ENCODE data around the gene LHFPL5.

Gene LHFPL5

DNA sequence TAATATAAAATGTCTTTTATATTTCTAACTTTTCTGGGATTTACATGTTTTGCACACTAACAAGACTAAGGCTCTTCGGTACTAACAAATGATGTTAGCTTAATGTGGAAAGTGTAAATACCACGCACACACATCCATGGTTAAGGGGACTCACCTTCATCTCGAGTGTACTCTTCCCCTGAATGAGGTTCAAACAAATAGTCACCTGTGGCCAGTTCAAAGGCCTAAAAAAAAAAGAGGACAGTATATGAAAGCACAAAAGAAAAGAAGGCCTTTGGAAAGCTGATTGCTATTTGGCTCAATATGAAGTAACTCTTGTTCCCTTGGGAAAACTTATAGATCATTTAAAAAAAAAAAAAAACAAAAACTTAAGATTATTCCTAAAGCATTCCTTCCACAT, 37.2 kb downstream of the LHFPL5 start:
- H3K27ac ChIP-seq (ENCODE audit: insufficient read depth, low read length, poor library complexity, severe bottlenecking): no peak overlapping the region

GRCh38 chr6:35844290-35844689, 39.1 kb downstream of the LHFPL5 start:
- no peak for DNase-seq
- Histone ChIP-seq H3K27me3 (replicated peaks; ENCODE audit: control insufficient read depth, insufficient read depth, low read length, poor library complexity, severe bottlenecking) (no peaks in the 10 kb centered on the region), H3K4me3 (ENCODE audit: insufficient read depth, low read depth, low read length, poor library complexity, severe bottlenecking) (no peak overlapping the region), H3K36me3 (ENCODE audit: control insufficient read depth, insufficient read depth, low read length) (peaks cover 7% of the 10 kb centered on the region), H3K4me1 (ENCODE audit: control insufficient read depth, insufficient read depth, low read length, poor library complexity, severe bottlenecking) (no peaks in the 10 kb centered on the region), H3K9me3 (ENCODE audit: control insufficient read depth, low read length) (no peaks in the 10 kb centered on the region), H3K27ac (ENCODE audit: insufficient read depth, low read length, poor library complexity, severe bottlenecking) (no peak overlapping the region)

More for the DNA sequence above, 37.2 kb downstream of the LHFPL5 start:
- no peak for DNase-seq
- no peaks in the 10 kb centered on the region for H3K9me3 ChIP-seq (ENCODE audit: control insufficient read depth, low read length)
- no peaks in the 10 kb centered on the region for H3K27me3 ChIP-seq (replicated peaks; ENCODE audit: control insufficient read depth, insufficient read depth, low read length, poor library complexity, severe bottlenecking)
- no peaks in the 10 kb centered on the region for H3K4me1 ChIP-seq (ENCODE audit: control insufficient read depth, insufficient read depth, low read length, poor library complexity, severe bottlenecking)
- no peak overlapping the region for H3K4me3 ChIP-seq (ENCODE audit: insufficient read depth, low read depth, low read length, poor library complexity, severe bottlenecking)
- peaks cover 12% of the 10 kb centered on the region for H3K36me3 ChIP-seq (ENCODE audit: control insufficient read depth, insufficient read depth, low read length)

DNA sequence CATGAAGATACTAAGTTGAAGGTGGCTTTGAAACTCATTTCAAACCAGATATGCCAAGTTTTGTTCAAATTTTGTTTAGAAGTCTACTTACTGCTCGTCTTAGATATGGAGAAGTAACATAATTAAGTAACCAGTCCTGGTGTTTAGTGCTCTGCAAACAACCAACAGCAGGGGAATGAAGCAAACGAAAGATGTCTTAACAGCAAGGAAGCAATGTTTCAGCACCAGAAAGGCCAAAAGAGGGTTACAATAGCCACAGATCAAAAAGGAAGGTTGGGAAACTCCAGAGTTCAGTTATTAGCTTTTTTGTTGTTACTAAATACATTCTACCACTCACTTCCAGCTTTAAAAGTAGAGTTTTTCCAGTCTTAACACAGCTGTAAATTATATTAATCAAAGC, 45.1 kb downstream of the LHFPL5 start:
- Histone ChIP-seq H3K27ac (ENCODE audit: insufficient read depth, low read length, poor library complexity, severe bottlenecking) (no peak overlapping the region), H3K27me3 (replicated peaks; ENCODE audit: control insufficient read depth, insufficient read depth, low read length, poor library complexity, severe bottlenecking) (no peaks in the 10 kb centered on the region), H3K36me3 (ENCODE audit: control insufficient read depth, insufficient read depth, low read length) (peaks cover 10% of the 10 kb centered on the region), H3K4me1 (ENCODE audit: control insufficient read depth, insufficient read depth, low read length, poor library complexity, severe bottlenecking) (no peaks in the 10 kb centered on the region), H3K9me3 (ENCODE audit: control insufficient read depth, low read length) (no peaks in the 10 kb centered on the region), H3K4me3 (ENCODE audit: insufficient read depth, low read depth, low read length, poor library complexity, severe bottlenecking) (no peak overlapping the region)
- DNase-seq: no peak

GRCh38 chr6:35852994-35853393, 47.8 kb downstream of the LHFPL5 start:
- no peak overlapping the region for H3K27ac ChIP-seq (ENCODE audit: insufficient read depth, low read length, poor library complexity, severe bottlenecking)
- no peak for DNase-seq
- no peaks in the 10 kb centered on the region for H3K9me3 ChIP-seq (ENCODE audit: control insufficient read depth, low read length)
- peaks cover 12% of the 10 kb centered on the region for H3K36me3 ChIP-seq (ENCODE audit: control insufficient read depth, insufficient read depth, low read length)
- no peaks in the 10 kb centered on the region for H3K27me3 ChIP-seq (replicated peaks; ENCODE audit: control insufficient read depth, insufficient read depth, low read length, poor library complexity, severe bottlenecking)
- H3K4me3 ChIP-seq (ENCODE audit: insufficient read depth, low read depth, low read length, poor library complexity, severe bottlenecking): no peak overlapping the region
- H3K4me1 ChIP-seq (ENCODE audit: control insufficient read depth, insufficient read depth, low read length, poor library complexity, severe bottlenecking): no peaks in the 10 kb centered on the region

DNA sequence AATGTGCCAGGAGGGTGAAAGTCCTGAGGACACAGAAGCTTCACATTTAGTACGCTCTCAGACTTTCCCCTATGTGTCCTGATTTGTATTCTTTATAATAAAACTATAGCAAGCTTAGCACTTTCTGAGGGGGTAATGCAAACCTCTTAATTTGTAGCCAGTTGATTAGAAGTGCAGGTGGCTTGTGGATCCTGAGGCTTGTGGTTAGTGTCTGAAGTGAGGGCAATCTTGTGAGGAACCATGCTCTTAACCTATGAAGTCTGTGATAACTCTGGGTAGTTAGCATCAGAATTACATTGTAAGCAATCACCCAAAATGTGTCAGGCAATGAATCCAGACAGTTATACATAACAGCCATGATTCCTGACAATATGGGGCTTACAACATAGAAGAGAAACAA, 51.1 kb downstream of the LHFPL5 start:
- peaks cover 12% of the 10 kb centered on the region for H3K36me3 ChIP-seq (ENCODE audit: control insufficient read depth, insufficient read depth, low read length)
- no peaks in the 10 kb centered on the region for H3K4me1 ChIP-seq (ENCODE audit: control insufficient read depth, insufficient read depth, low read length, poor library complexity, severe bottlenecking)
- H3K27me3 ChIP-seq (replicated peaks; ENCODE audit: control insufficient read depth, insufficient read depth, low read length, poor library complexity, severe bottlenecking): no peaks in the 10 kb centered on the region
- no peaks in the 10 kb centered on the region for H3K9me3 ChIP-seq (ENCODE audit: control insufficient read depth, low read length)
- H3K4me3 ChIP-seq (ENCODE audit: insufficient read depth, low read depth, low read length, poor library complexity, severe bottlenecking): no peak overlapping the region
- H3K27ac ChIP-seq (ENCODE audit: insufficient read depth, low read length, poor library complexity, severe bottlenecking): no peak overlapping the region
- DNase-seq: no peak

DNA sequence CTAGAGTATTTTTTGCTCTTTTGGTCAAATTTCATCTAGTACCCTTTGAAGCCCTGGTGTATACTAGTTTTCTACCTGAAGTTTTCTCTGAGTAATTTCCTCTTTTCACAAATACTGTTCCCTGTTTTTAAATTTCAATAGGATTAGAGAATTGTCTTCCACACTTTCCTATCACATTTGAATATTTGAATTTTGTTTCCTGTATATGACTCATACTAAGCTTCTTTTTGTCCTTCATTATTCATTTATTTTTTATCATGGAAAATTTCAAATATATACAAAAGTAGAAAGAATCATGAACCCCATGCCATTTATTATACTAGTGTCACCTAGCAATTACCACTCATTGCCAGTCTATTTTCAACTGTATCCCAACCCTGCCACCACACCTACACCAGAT, 52.7 kb downstream of the LHFPL5 start:
- Histone ChIP-seq H3K9me3 (ENCODE audit: control insufficient read depth, low read length) (no peaks in the 10 kb centered on the region), H3K4me3 (ENCODE audit: insufficient read depth, low read depth, low read length, poor library complexity, severe bottlenecking) (no peak overlapping the region), H3K27ac (ENCODE audit: insufficient read depth, low read length, poor library complexity, severe bottlenecking) (no peak overlapping the region), H3K27me3 (replicated peaks; ENCODE audit: control insufficient read depth, insufficient read depth, low read length, poor library complexity, severe bottlenecking) (no peaks in the 10 kb centered on the region), H3K36me3 (ENCODE audit: control insufficient read depth, insufficient read depth, low read length) (peaks cover 13% of the 10 kb centered on the region), H3K4me1 (ENCODE audit: control insufficient read depth, insufficient read depth, low read length, poor library complexity, severe bottlenecking) (no peaks in the 10 kb centered on the region)
- DNase-seq: no peak

DNA sequence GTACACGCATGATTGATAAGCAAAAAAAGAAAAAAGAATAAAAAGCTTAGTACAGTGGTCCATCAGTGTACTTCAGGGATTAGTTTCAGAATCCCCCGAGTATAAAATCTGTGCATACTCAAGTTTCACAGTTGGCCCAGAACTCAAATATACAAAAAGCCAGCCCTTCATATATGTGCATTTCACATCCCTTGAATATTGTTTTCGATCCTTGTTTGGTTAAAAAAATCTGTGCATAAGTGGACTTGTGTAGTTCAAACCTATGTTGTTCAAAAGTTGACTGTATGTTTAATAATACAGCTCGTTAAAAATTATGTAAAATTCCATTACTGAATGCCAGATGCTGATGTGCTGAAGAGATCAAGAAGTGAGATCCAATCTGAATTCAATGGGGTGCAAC, 54.2 kb downstream of the LHFPL5 start:
- Histone ChIP-seq H3K27me3 (replicated peaks; ENCODE audit: control insufficient read depth, insufficient read depth, low read length, poor library complexity, severe bottlenecking) (no peaks in the 10 kb centered on the region), H3K27ac (ENCODE audit: insufficient read depth, low read length, poor library complexity, severe bottlenecking) (no peak overlapping the region), H3K36me3 (ENCODE audit: control insufficient read depth, insufficient read depth, low read length) (peaks cover 13% of the 10 kb centered on the region), H3K4me1 (ENCODE audit: control insufficient read depth, insufficient read depth, low read length, poor library complexity, severe bottlenecking) (no peaks in the 10 kb centered on the region), H3K9me3 (ENCODE audit: control insufficient read depth, low read length) (no peaks in the 10 kb centered on the region), H3K4me3 (ENCODE audit: insufficient read depth, low read depth, low read length, poor library complexity, severe bottlenecking) (no peak overlapping the region)
- no peak for DNase-seq
